H1 (cell line): Measurements from ENCODE around the gene TINAGL1. TPM values are rescaled to one million over a fixed set of nuclear protein-coding genes. Genes with fewer than 3 reads are reported as not detected.

Experiments used
- ATF3 ChIP-seq: IDR thresholded peaks from 2 replicates; pipeline ENCODE4 v1.6.1; 2011; ENCODE audit warnings: low read depth, mild to moderate bottlenecking, low read length; ENCODE audit not compliant: insufficient read depth
- SP2 ChIP-seq: IDR thresholded peaks from 2 replicates; pipeline ENCODE4 v1.6.1; 2012; ENCODE audit warnings: mild to moderate bottlenecking, low read length, inconsistent platforms
- ZNF274 ChIP-seq: IDR thresholded peaks from 2 replicates; pipeline ENCODE4 v1.7.0; 2012; ENCODE audit warnings: low read length, borderline replicate concordance; ENCODE audit errors: extremely low read depth
- polyA plus RNA-seq, 7 experiments: library from polyadenylated mRNA; depleted of rRNA in 3 of 7; stranded (reverse) in 5 of 7; unstranded in 2 of 7; fragments of >200 nt in 5 of 7; fragments of 200-250 nt in 2 of 7; gene quantifications; 1 replicate in 5 of 7; 2 replicates in 1 of 7; 4 replicates in 1 of 7; pipeline versions ENCODE4 v1.2.1 to v1.2.3, GENCODE V29; 2011 to 2013; ENCODE audit warnings: missing spikeins in 2 of 7, mixed read lengths in 2 of 7
- total RNA-seq: library from RNA; stranded (reverse); fragmentation: NEBNext Ultra II Directional; extraction: Animal tissue kit (Norgen Biotek cat#: 25700); gene quantifications from 2 replicates; pipeline ENCODE4 v1.2.1, GENCODE V29; 2021

TINAGL1 gene
- total and polyA plus RNA-seq, 2 of the 8 experiments (the other 6 are each of a cell fraction or from before 2014, with no cell fraction given), result 11.2 to 21.7 TPM

GRCh38 chr1:31624731-31625514 is 48.6 kb downstream of the TINAGL1 start (continued):
- TF ChIP-seq ATF3, result no peak
- no peak for TF ChIP-seq ZNF274
- no peak for TF ChIP-seq SP2
